Fibroblast of lung (primary cell): ENCODE results near the gene F10. TPM values are rescaled to one million over a fixed set of nuclear protein-coding genes. Genes with fewer than 3 reads are reported as not detected.

ENCODE experiments used
- DNase-seq, 2 donors: peaks; one replicate each; pipeline versions ENCODE4 v3.0.0 to v3.0.0-alpha.2; 2010; ENCODE audit warnings: low read depth in 2 of 2
- H2AFZ ChIP-seq: 2 replicates; pipeline ENCODE4 v1.5.1; 2012; ENCODE audit warnings: low read length, control low read depth, inconsistent platforms
- H3K27ac ChIP-seq: 2 replicates; pipeline ENCODE4 v1.5.1; 2011; ENCODE audit warnings: low read length, control low read depth; ENCODE audit not compliant: insufficient read depth
- H3K27me3 ChIP-seq: 2 replicates; pipeline ENCODE4 v1.5.1; 2011; ENCODE audit warnings: mild to moderate bottlenecking, low read length; ENCODE audit not compliant: control insufficient read depth, insufficient read depth
- H3K36me3 ChIP-seq: 2 replicates; pipeline ENCODE4 v1.5.1; 2011; ENCODE audit warnings: low read length; ENCODE audit not compliant: control insufficient read depth, insufficient read depth
- H3K4me1 ChIP-seq: 2 replicates; pipeline ENCODE4 v1.5.1; 2011; ENCODE audit warnings: low read length; ENCODE audit not compliant: control insufficient read depth, insufficient read depth; ENCODE audit errors: extremely low read depth
- H3K4me2 ChIP-seq: 2 replicates; pipeline ENCODE4 v1.5.1; 2011; ENCODE audit warnings: low read length, control low read depth; ENCODE audit not compliant: insufficient read depth; ENCODE audit errors: extremely low read depth
- H3K4me3 ChIP-seq, 4 experiments: fragments of 200-600 bp in 1 of 4; sonication (generic) in 1 of 4; replicated peaks in 1 of 4; 2 replicates each; pipeline ENCODE4 v1.5.1; 2011 to 2016; ENCODE audit warnings: low read length in 4 of 4, low read depth in 3 of 4, mild to moderate bottlenecking in 3 of 4, control low read depth in 2 of 4, inconsistent platforms in 1 of 4, mixed read lengths in 1 of 4; ENCODE audit not compliant: insufficient read depth in 1 of 4; ENCODE audit errors: control extremely low read depth in 1 of 4
- H3K79me2 ChIP-seq: 2 replicates; pipeline ENCODE4 v1.5.1; 2012; ENCODE audit warnings: mild to moderate bottlenecking, low read length, inconsistent platforms; ENCODE audit not compliant: control insufficient read depth, insufficient read depth
- H3K9ac ChIP-seq: 2 replicates; pipeline ENCODE4 v1.5.1; 2011; ENCODE audit warnings: mild to moderate bottlenecking, low read length, control low read depth; ENCODE audit not compliant: insufficient read depth
- H3K9me3 ChIP-seq: 2 replicates; pipeline ENCODE4 v1.5.1; 2012; ENCODE audit warnings: low read depth, low read length; ENCODE audit not compliant: control insufficient read depth, insufficient read depth
- H4K20me1 ChIP-seq: 2 replicates; pipeline ENCODE4 v1.5.1; 2011; ENCODE audit warnings: low read length; ENCODE audit not compliant: control insufficient read depth, insufficient read depth; ENCODE audit errors: extremely low read depth
- CTCF ChIP-seq, 2 donors: IDR thresholded peaks in 1 of 2; conservative IDR thresholded peaks in 1 of 2; 1 replicate in 1 of 2; 2 replicates in 1 of 2; pipeline ENCODE4 v1.5.1; 2011 to 2012; ENCODE audit warnings: low read length in 2 of 2, control low read depth in 1 of 2, inconsistent platforms in 1 of 2, low read depth in 1 of 2, mild to moderate bottlenecking in 1 of 2
- EZH2 ChIP-seq: IDR thresholded peaks from 2 replicates; pipeline ENCODE4 v1.5.1; 2012; ENCODE audit warnings: low read length, control low read depth, mild to moderate bottlenecking; ENCODE audit errors: missing control alignments
- polyA plus RNA-seq, 2 donors: library from polyadenylated mRNA; depleted of rRNA in 1 of 2; stranded (reverse) in 1 of 2; unstranded in 1 of 2; fragments of >200 nt; gene quantifications; 2 replicates each; pipeline ENCODE4 v1.2.1, GENCODE V29; 2011 to 2012; ENCODE audit warnings: missing spikeins in 1 of 2
- total RNA-seq: library from RNA; depleted of rRNA; stranded (reverse); fragments of >200 nt; gene quantifications from 2 replicates; pipeline ENCODE4 v1.2.1, GENCODE V29; 2014

Gene F10
- total and polyA plus RNA-seq, 2 donors (not counting 1 experiment from before 2014, with no cell fraction given), result 39.9 to 41.5 TPM

- Histone ChIP-seq H3K9ac (no peak overlapping the region), H3K27me3 (peaks cover 5% of the 10 kb centered on the region), H3K4me3 (no peak overlapping the region), H3K4me1 (no peaks in the 10 kb centered on the region), H2AFZ (no peak overlapping the region), H4K20me1 (no peaks in the 10 kb centered on the region), H3K27ac (no peak overlapping the region), H3K9me3 (no peaks in the 10 kb centered on the region), H3K79me2 (no peaks in the 10 kb centered on the region), H3K4me2 (no peak overlapping the region), H3K36me3 (no peaks in the 10 kb centered on the region)
- peak; percentile 15 to 31 for DNase-seq
- no peak for TF ChIP-seq CTCF (conservative IDR thresholded peaks at IDR 0.05 in 1 of 2, IDR thresholded peaks at IDR 0.05 in 1 of 2; ENCODE audit: low read depth in 1 of 2, low read length in 2 of 2)
- no peak for TF ChIP-seq EZH2
Measured at GRCh38 chr13:113129921-113130750, 7.5 kb downstream of the F10 start.

GRCh38 chr13:113135281-113135760 lies 12.7 kb downstream of the F10 start:
- H4K20me1 ChIP-seq, result no peaks in the 10 kb centered on the region
- H3K36me3 ChIP-seq, result no peaks in the 10 kb centered on the region
- no peaks in the 10 kb centered on the region for H3K79me2 ChIP-seq
- no peak overlapping the region for H3K4me2 ChIP-seq
- DNase-seq, result no peak
- peaks cover 2% of the 10 kb centered on the region for H3K27me3 ChIP-seq
- no peak overlapping the region for H2AFZ ChIP-seq
- H3K9me3 ChIP-seq, result no peaks in the 10 kb centered on the region
- H3K4me3 ChIP-seq, result no peak overlapping the region
- TF ChIP-seq EZH2, result no peak
- TF ChIP-seq CTCF (conservative IDR thresholded peaks at IDR 0.05 in 1 of 2, IDR thresholded peaks at IDR 0.05 in 1 of 2; ENCODE audit: low read depth in 1 of 2, low read length in 2 of 2), result no peak
- no peaks in the 10 kb centered on the region for H3K4me1 ChIP-seq
- H3K27ac ChIP-seq, result no peak overlapping the region
- H3K9ac ChIP-seq, result no peak overlapping the region

- no peak for TF ChIP-seq CTCF (conservative IDR thresholded peaks at IDR 0.05 in 1 of 2, IDR thresholded peaks at IDR 0.05 in 1 of 2; ENCODE audit: low read depth in 1 of 2, low read length in 2 of 2)
- TF ChIP-seq EZH2, result no peak
- Histone ChIP-seq H3K27ac (no peak overlapping the region), H3K9me3 (no peaks in the 10 kb centered on the region)
Measured at GRCh38 chr13:113137691-113138298, 15.2 kb downstream of the F10 start.

More at GRCh38 chr13:113137691-113138298, 15.2 kb downstream of the F10 start:
- Histone ChIP-seq H3K4me1 (no peaks in the 10 kb centered on the region), H4K20me1 (no peaks in the 10 kb centered on the region), H2AFZ (no peak overlapping the region), H3K27me3 (no peaks in the 10 kb centered on the region), H3K9ac (no peak overlapping the region), H3K4me2 (no peak overlapping the region), H3K4me3 (no peak overlapping the region), H3K79me2 (no peaks in the 10 kb centered on the region), H3K36me3 (no peaks in the 10 kb centered on the region)
- no peak for DNase-seq
